ENCODE results near the gene FUT6. TPM values are rescaled to one million over a fixed set of nuclear protein-coding genes. Genes with fewer than 3 reads are reported as not detected.

Gene FUT6
- polyA plus RNA-seq, 2 donors: 77.6 to 96.5 TPM

DNA sequence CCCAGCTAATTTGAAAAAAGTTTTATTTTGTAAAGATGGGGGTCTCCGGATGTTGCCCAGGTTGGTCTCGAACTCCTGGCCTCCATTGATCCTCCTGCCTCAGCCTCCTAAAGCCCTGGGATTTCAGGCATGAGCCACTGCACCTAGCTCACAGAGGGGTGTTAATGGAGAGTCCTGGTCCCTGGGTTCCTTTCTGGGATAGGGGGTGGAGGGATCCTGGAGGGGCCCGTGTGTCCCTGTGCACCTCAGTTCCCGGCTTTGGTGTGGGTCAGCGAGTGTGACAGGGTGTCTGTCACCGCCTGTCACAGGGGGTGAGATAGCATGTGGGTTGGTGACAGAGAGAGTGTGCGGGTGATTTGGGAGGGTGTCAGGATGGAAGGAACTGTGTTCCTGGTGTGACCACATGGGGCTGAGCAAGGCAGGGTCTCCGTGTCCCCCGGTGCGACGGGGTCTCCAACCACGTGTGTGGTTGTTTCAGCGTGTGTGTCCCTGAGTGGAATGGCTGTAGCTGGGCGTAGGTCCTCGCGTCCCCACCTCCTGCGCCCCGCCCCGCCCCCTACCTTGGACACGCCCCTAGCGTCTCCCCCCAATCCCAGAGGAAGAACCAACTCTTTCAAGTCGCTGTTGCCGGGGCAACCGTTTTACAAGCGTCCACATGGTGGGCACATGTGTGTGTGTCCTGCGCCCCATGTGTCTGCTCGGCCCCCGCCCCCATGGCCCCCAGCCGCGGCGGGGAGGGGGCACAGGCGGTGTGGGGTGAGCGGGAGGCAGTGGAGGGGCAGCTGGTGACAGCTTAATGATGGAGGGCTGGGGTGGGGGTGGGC lies 37.5 kb downstream of the FUT6 start:
- H3K4me1 ChIP-seq (ENCODE audit: control insufficient read depth in 2 of 2, insufficient read depth in 2 of 2, low read length in 1 of 2): peaks cover 4 to 8% of the 10 kb centered on the region in 2 donors
- no peak overlapping the region for H3K27ac ChIP-seq (ENCODE audit: low read depth in 2 of 2, low read length in 1 of 2)
- no peaks in the 10 kb centered on the region for H3K27me3 ChIP-seq (ENCODE audit: control insufficient read depth in 1 of 2, insufficient read depth in 2 of 2, low read length in 2 of 2)
- H3K36me3 ChIP-seq (ENCODE audit: control insufficient read depth in 2 of 2, insufficient read depth in 2 of 2, low read length in 1 of 2): no peaks in the 10 kb centered on the region
- no peaks in the 10 kb centered on the region for H3K9me3 ChIP-seq (ENCODE audit: control insufficient read depth in 2 of 2, insufficient read depth in 1 of 2, low read depth in 1 of 2, low read length in 1 of 2)
- WGBS, 2 donors: 14 to 23% methylated on average over 33 of the region's 33 CpGs
- H3K4me3 ChIP-seq (ENCODE audit: low read depth in 1 of 2, low read length in 2 of 2): no peak overlapping the region

DNA sequence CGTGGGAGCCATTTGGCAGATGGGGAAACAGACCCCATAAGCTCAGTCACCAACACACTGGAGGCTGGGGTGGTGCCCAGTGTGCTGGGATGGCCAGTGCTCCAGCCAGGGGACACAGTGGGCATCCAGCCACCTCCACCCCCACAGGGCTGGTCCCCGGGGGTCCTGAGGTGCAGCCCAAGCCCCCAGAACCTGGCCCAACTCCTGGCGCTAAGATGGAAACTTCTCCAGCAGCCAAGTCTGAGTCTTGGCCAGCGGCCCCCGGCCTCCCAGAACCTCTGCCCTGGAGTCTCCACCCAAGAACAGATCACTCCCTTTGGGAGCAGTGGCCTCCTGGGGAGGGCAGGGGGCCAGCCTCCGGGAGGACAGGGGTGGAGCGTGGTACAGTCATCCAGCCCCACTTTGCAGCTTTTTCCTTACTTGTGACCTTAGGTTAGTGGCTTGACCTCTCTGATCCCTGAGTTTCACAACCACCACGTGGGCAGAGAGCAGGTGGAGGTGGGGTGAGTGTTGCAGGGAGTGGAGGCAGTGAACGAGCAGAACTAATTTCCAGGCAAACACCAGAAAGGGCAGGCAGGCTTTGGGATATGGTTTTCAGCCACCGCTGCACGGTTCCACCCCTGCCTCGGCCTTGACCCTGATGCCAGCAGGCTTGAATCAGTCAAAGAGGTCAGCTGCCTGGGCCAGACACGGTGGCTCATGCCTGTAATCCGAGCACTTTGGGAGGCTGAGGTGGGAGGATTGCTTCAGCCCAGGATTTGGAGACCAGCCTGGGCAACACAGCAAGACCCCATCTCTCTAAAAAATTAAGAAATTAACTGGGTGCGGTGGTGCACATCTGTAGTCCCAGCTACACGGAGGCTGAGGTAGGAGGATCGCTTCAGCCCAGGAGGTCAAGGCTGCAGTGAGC lies 38.9 kb downstream of the FUT6 start:
- Histone ChIP-seq H3K4me3 (ENCODE audit: low read depth in 1 of 2, low read length in 2 of 2) (no peak overlapping the region), H3K27me3 (ENCODE audit: control insufficient read depth in 1 of 2, insufficient read depth in 2 of 2, low read length in 2 of 2) (no peaks in the 10 kb centered on the region), H3K4me1 (ENCODE audit: control insufficient read depth in 2 of 2, insufficient read depth in 2 of 2, low read length in 1 of 2) (peaks cover 4 to 8% of the 10 kb centered on the region in 2 donors), H3K27ac (ENCODE audit: low read depth in 2 of 2, low read length in 1 of 2) (no peak overlapping the region), H3K36me3 (ENCODE audit: control insufficient read depth in 2 of 2, insufficient read depth in 2 of 2, low read length in 1 of 2) (no peaks in the 10 kb centered on the region), H3K9me3 (ENCODE audit: control insufficient read depth in 2 of 2, insufficient read depth in 1 of 2, low read depth in 1 of 2, low read length in 1 of 2) (no peaks in the 10 kb centered on the region)
- 70 to 78% methylated on average over 17 of the region's 17 CpGs for WGBS, 2 donors

DNA sequence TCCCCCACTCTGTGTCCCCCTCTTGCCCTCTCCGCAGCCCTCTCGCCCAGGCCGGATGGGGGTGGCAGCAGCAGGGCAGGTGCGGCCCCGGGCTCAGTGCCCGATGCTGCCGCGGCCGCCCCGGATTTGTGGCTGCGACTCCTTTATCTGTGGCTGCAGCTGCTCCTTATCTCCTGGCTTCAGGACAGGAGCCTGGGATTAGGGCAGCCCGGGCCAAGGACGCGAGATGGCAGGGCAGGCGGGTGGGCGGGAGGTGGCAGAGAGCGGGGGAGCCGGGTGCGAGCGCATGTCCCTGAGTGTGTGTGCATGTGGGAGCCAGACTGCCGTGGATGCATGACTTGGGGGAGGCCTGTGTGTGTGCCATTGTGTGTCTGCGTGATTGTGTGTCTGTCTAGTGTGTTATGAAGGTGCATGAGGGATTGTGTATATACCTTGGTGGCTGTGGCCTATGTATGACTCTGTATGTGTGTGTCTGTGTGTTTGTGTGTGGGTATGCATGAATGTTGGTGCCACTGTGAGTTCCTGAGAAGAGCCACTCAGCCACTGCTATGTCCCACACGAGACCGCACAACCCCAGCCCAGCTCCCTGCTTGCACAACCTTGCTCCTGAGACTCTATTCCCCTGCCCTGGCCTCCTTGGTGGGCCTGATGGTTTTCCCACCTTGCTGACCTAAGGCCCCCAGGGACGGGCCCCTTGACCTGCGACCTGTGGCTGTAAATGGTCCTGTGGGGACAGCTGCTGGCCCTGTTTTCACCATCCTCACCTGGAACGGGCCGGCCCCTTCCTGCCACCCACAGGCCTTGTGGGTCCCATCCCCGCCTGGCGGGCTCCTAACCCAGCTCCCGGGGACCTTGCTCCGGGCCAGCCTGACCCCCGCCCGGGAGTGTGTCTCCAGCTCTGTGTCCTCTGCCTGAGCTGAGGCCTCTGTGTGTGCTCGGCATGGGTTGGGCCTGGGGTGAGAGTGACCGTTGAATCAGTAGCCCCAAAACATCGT lies 40.0 kb downstream of the FUT6 start:
- H3K4me3 ChIP-seq (ENCODE audit: low read depth in 1 of 2, low read length in 2 of 2): no peak overlapping the region

DNA sequence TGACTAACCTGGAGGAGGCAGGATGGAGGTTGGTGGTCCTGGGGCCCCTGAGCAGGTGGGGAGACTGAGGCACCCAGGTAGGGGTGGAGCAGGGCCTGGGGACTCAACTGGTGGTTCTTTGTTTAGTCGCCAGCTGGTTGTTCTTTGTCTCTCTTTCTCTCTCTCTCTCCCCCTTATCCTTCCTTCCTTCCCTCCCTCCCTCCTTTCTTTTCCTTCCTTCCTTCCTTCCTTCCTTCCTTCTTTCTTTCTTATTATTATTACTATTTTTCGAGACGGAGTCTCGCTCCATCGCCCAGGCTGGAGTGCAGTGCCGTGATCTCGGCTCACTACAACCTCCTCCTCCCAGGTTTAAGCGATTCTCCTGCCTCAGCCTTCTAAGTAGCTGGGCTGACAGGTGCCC lies 41.3 kb downstream of the FUT6 start:
- Histone ChIP-seq H3K27me3 (ENCODE audit: control insufficient read depth in 1 of 2, insufficient read depth in 2 of 2, low read length in 2 of 2) (no peaks in the 10 kb centered on the region), H3K27ac (ENCODE audit: low read depth in 2 of 2, low read length in 1 of 2) (no peak overlapping the region), H3K9me3 (ENCODE audit: control insufficient read depth in 2 of 2, insufficient read depth in 1 of 2, low read depth in 1 of 2, low read length in 1 of 2) (no peaks in the 10 kb centered on the region), H3K4me1 (ENCODE audit: control insufficient read depth in 2 of 2, insufficient read depth in 2 of 2, low read length in 1 of 2) (peaks cover 4% of the 10 kb centered on the region in 2 donors), H3K4me3 (ENCODE audit: low read depth in 1 of 2, low read length in 2 of 2) (no peak overlapping the region), H3K36me3 (ENCODE audit: control insufficient read depth in 2 of 2, insufficient read depth in 2 of 2, low read length in 1 of 2) (no peaks in the 10 kb centered on the region)
- WGBS, 2 donors: 86 to 91% methylated on average over 8 of the region's 8 CpGs

More for the DNA sequence above, 40.0 kb downstream of the FUT6 start:
- WGBS, 2 donors: 58 to 68% methylated on average over 37 of the region's 37 CpGs
- Histone ChIP-seq H3K4me1 (ENCODE audit: control insufficient read depth in 2 of 2, insufficient read depth in 2 of 2, low read length in 1 of 2) (peaks cover 4 to 8% of the 10 kb centered on the region in 2 donors), H3K27me3 (ENCODE audit: control insufficient read depth in 1 of 2, insufficient read depth in 2 of 2, low read length in 2 of 2) (no peaks in the 10 kb centered on the region), H3K27ac (ENCODE audit: low read depth in 2 of 2, low read length in 1 of 2) (no peak overlapping the region), H3K9me3 (ENCODE audit: control insufficient read depth in 2 of 2, insufficient read depth in 1 of 2, low read depth in 1 of 2, low read length in 1 of 2) (no peaks in the 10 kb centered on the region), H3K36me3 (ENCODE audit: control insufficient read depth in 2 of 2, insufficient read depth in 2 of 2, low read length in 1 of 2) (no peaks in the 10 kb centered on the region)

DNA sequence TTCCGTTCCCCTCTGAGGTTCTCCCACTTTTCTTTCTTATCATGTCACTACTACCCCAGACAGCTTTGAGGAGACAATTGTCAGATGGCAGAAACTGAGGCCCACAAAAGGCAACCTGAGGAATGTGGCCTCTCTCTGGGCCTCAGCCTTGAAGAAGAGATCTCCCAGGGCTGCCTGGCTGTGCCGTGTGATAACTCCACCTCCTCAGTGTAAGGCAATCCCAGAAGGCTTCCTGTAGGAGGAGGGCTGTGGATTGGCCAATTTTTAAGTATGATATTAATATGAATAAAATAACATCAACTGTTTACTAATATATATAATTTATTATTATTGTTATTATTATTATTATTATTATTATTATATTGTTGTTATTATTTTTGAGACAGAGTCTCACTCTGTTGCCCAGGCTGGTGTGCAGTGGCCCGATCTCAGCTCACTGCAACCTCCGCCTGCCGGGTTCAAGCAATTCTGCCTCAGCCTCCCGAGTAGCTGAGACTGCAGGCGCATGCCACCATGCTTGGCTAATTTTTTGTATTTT lies 44.1 kb downstream of the FUT6 start:
- no peaks in the 10 kb centered on the region for H3K27me3 ChIP-seq (ENCODE audit: control insufficient read depth in 1 of 2, insufficient read depth in 2 of 2, low read length in 2 of 2)
- no peak overlapping the region for H3K4me3 ChIP-seq (ENCODE audit: low read depth in 1 of 2, low read length in 2 of 2)
- no peaks in the 10 kb centered on the region for H3K9me3 ChIP-seq (ENCODE audit: control insufficient read depth in 2 of 2, insufficient read depth in 1 of 2, low read depth in 1 of 2, low read length in 1 of 2)
- no peak overlapping the region for H3K27ac ChIP-seq (ENCODE audit: low read depth in 2 of 2, low read length in 1 of 2)
- WGBS, 2 donors: 88 to 91% methylated on average over 7 of the region's 7 CpGs
- H3K4me1 ChIP-seq (ENCODE audit: control insufficient read depth in 2 of 2, insufficient read depth in 2 of 2, low read length in 1 of 2): no peaks in the 10 kb centered on the region
- H3K36me3 ChIP-seq (ENCODE audit: control insufficient read depth in 2 of 2, insufficient read depth in 2 of 2, low read length in 1 of 2): no peaks in the 10 kb centered on the region

DNA sequence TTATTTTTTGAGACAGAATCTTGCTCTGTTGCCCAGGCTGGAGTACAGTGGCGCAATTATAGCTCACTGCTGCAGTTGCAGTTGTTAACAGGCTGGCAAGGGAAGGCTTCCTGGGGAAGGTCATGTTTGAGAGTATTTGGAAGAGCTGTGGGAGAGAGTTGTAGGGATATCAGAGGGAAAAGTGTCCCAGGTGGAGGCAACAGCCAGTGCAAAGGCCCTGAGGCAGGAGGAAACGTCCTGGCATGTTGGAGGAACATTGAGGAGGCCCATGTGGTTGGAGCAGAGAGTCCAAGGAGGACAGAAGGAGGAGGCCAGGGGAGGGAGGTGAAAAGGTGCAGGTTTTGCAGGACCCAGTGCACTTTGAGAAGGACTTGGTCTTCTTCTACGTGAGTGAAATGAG lies 46.3 kb downstream of the FUT6 start:
- Histone ChIP-seq H3K36me3 (ENCODE audit: control insufficient read depth in 2 of 2, insufficient read depth in 2 of 2, low read length in 1 of 2) (peaks cover 1 to 7% of the 10 kb centered on the region in 2 donors), H3K4me1 (ENCODE audit: control insufficient read depth in 2 of 2, insufficient read depth in 2 of 2, low read length in 1 of 2) (peaks cover 0 to 9% of the 10 kb centered on the region in 2 donors), H3K27me3 (ENCODE audit: control insufficient read depth in 1 of 2, insufficient read depth in 2 of 2, low read length in 2 of 2) (no peaks in the 10 kb centered on the region), H3K9me3 (ENCODE audit: control insufficient read depth in 2 of 2, insufficient read depth in 1 of 2, low read depth in 1 of 2, low read length in 1 of 2) (no peaks in the 10 kb centered on the region), H3K27ac (ENCODE audit: low read depth in 2 of 2, low read length in 1 of 2) (no peak overlapping the region), H3K4me3 (ENCODE audit: low read depth in 1 of 2, low read length in 2 of 2) (no peak overlapping the region)
- WGBS, 2 donors: 85 to 95% methylated on average over 3 of the region's 3 CpGs

DNA sequence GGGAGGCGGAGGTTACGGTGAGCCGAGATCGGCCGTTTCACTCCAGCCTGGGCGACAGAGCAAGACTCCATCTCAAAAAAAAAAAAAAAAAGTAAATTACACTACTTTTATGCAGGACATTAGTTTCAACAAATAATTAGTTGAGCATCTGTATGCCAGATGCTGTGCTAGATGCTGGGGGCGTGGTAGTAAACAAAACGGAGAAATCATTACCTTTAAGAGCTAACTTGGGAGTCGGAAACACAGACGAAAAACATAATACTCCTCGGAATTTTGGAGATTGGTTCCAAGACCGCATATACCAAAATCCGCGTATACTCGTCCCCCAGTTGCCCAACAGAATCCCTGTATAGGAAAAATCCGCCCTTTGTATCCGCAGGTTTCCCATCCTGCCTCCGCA lies 47.3 kb downstream of the FUT6 start:
- WGBS, 2 donors: 91 to 92% methylated on average over 18 of the region's 18 CpGs
- Histone ChIP-seq H3K27ac (ENCODE audit: low read depth in 2 of 2, low read length in 1 of 2) (no peak overlapping the region), H3K4me1 (ENCODE audit: control insufficient read depth in 2 of 2, insufficient read depth in 2 of 2, low read length in 1 of 2) (peaks cover 0 to 9% of the 10 kb centered on the region in 2 donors), H3K4me3 (ENCODE audit: low read depth in 1 of 2, low read length in 2 of 2) (no peak overlapping the region), H3K36me3 (ENCODE audit: control insufficient read depth in 2 of 2, insufficient read depth in 2 of 2, low read length in 1 of 2) (peaks cover 8 to 16% of the 10 kb centered on the region in 2 donors), H3K9me3 (ENCODE audit: control insufficient read depth in 2 of 2, insufficient read depth in 1 of 2, low read depth in 1 of 2, low read length in 1 of 2) (no peaks in the 10 kb centered on the region), H3K27me3 (ENCODE audit: control insufficient read depth in 1 of 2, insufficient read depth in 2 of 2, low read length in 2 of 2) (no peaks in the 10 kb centered on the region)

DNA sequence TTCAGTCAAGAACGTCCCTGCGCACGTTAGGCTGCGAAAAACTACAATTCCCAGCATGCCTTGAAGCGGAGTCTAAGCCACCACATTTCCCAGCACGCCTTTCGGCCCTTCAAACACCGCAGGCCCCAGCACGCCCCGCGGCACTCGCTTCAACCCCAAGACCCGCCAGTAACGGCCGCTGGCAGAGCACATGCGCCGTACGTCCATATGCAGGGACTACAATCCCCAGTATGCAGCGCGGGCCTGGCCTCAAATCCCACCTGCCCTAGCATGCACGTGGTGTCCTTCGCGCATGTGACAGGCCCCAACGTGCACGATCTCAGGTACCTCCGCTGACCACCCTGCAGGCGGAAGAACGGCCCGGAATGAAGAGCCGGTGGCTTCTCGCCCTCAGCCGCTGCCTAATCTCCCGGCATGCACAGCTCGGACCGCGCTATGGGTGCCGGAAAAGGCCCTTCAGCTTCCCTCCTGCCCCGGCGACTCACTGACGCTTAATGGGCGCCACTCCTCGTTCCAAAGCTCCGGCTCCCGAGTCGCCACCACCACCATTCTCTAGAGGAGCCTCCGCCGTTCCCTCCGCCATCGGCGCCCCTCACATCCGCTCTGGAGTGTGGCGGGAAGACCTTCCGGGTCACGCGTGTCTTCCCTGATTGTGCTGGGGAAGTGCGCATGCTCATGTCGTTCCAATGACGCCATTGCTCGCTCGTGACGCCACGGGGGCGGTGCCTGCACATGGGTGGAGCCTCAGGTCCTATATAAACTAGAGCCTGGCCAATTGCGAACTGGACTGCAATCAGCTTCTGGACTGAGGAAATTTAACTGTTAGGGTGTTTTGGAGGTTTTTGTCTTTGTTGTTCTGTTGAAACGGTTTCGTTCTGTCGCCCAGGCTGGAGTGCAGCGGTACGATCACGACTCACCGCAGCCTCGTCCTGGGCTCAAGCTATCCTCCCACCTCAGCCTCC lies 48.7 kb downstream of the FUT6 start, which contains the start of gene DUS3L:
Gene DUS3L (minus strand): TSS at position 605 of the 962 bp plus-strand sequence. CDS start 22 bp downstream, at position 583.
- Histone ChIP-seq H3K27ac (ENCODE audit: low read depth in 2 of 2, low read length in 1 of 2) (peak within 1 kb of the TSS; percentile 94 to 100), H3K4me1 (ENCODE audit: control insufficient read depth in 2 of 2, insufficient read depth in 2 of 2, low read length in 1 of 2) (peaks cover 0 to 9% of the 10 kb centered on the region in 2 donors), H3K27me3 (ENCODE audit: control insufficient read depth in 1 of 2, insufficient read depth in 2 of 2, low read length in 2 of 2) (no peaks in the 10 kb centered on the region), H3K9me3 (ENCODE audit: control insufficient read depth in 2 of 2, insufficient read depth in 1 of 2, low read depth in 1 of 2, low read length in 1 of 2) (no peaks in the 10 kb centered on the region), H3K4me3 (ENCODE audit: low read depth in 1 of 2, low read length in 2 of 2) (peak within 1 kb of the TSS; percentile 78 to 80), H3K36me3 (ENCODE audit: control insufficient read depth in 2 of 2, insufficient read depth in 2 of 2, low read length in 1 of 2) (peaks cover 8 to 30% of the 10 kb centered on the region in 2 donors)
- 11% methylated on average over 71 to 72 of the region's 72 CpGs for WGBS, 2 donors
